Duodenal mucosa (tissue), 2 donors: ENCODE measurements around the gene SEMA4B.
"Not testable (repeated sequence)": the region's sequence is repeated elsewhere in the genome, so short reads cannot be mapped to it uniquely, and the experiment has no call there.

Experiments used
- H3K27ac ChIP-seq: one replicate; pipeline ENCODE4 v1.7.0; 2013; ENCODE audit warnings: low read depth, low read length
- H3K27me3 ChIP-seq, 2 donors: one replicate each; pipeline ENCODE4 v1.7.0; 2013; ENCODE audit warnings: low read length in 2 of 2, control low read depth in 1 of 2; ENCODE audit not compliant: insufficient read depth in 2 of 2, control insufficient read depth in 1 of 2
- H3K36me3 ChIP-seq, 2 donors: one replicate each; pipeline ENCODE4 v1.7.0; 2013; ENCODE audit warnings: low read length in 2 of 2, control low read depth in 1 of 2; ENCODE audit not compliant: insufficient read depth in 2 of 2, control insufficient read depth in 1 of 2
- H3K4me1 ChIP-seq, 2 donors: one replicate each; pipeline ENCODE4 v1.7.0; 2013; ENCODE audit warnings: low read length in 2 of 2, control low read depth in 1 of 2; ENCODE audit not compliant: insufficient read depth in 2 of 2, control insufficient read depth in 1 of 2
- H3K4me3 ChIP-seq, 2 donors: one replicate each; pipeline ENCODE4 v1.7.0; 2013; ENCODE audit warnings: low read length in 2 of 2, low read depth in 1 of 2
- H3K9ac ChIP-seq, 2 donors: one replicate each; pipeline ENCODE4 v1.7.0; 2013; ENCODE audit warnings: low read length in 2 of 2, low read depth in 1 of 2
- H3K9me3 ChIP-seq, 2 donors: one replicate each; pipeline ENCODE4 v1.7.0; 2013; ENCODE audit warnings: low read length in 2 of 2, control low read depth in 1 of 2; ENCODE audit not compliant: control insufficient read depth in 1 of 2

Gene SEMA4B

DNA sequence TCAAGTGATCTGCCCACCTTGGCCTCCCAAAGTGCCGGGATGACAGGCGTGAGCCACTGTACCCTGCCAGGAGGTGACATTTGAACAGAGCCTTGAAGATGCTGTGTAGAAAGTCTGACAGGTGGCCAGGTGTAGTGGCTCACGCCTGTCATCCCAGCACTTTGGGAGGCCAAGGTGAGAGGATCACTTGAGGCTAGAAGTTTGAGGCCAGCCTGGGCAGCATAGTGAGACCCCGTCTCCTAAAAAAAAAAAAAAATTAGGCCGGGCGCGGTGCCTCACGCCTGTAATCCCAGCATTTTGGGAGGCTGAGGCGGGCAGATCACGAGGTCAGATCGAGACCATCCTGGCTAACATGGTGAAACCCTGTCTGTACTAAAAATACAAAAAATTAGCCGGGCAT lies 77.3 kb downstream of the SEMA4B start:
- H3K4me1 ChIP-seq, H3K36me3 ChIP-seq, H3K27me3 ChIP-seq, H3K9me3 ChIP-seq, H3K9ac ChIP-seq, H3K27ac ChIP-seq, H3K4me3 ChIP-seq: not testable (repeated sequence)
